Hematopoietic multipotent progenitor cell (in vitro differentiated cells): ENCODE data around the gene ATP5F1A. TPM values are rescaled to one million over a fixed set of nuclear protein-coding genes. Genes with fewer than 3 reads are reported as not detected.
A peak's percentile ranks its signal among the peaks of the same experiment; 100 is the strongest.

Experiments used
- DNase-seq, 3 donors: peaks; one replicate each; pipeline ENCODE4 v3.0.0-alpha.2; 2011 to 2015; ENCODE audit warnings: low read depth in 2 of 3, low spot score in 2 of 3
- total RNA-seq: library from RNA; depleted of rRNA; stranded (reverse); fragments of >200 nt; gene quantifications from one replicate; pipeline ENCODE4 v1.2.3, GENCODE V29; 2012

ATP5F1A gene
- total RNA-seq, 1 donor = 722 TPM

GRCh38 chr18:46073474-46074331 is 24.4 kb downstream of the ATP5F1A start:
- peak; percentile 53 to 89 (median 59) for DNase-seq

GRCh38 chr18:46072959-46073358 is 25.1 kb downstream of the ATP5F1A start:
- no peak for DNase-seq

- DNase-seq = no peak
Measured at GRCh38 chr18:46072376-46072867, 25.7 kb downstream of the ATP5F1A start.

GRCh38 chr18:46071653-46072375 is 26.3 kb downstream of the ATP5F1A start, which contains the start of gene PSTPIP2:
Gene PSTPIP2 (minus strand): TSS chr18:46072260. CDS start chr18:46072188, 72 bp downstream.
- DNase-seq = peak in 2 of 3 donors; percentile 72 to 79

GRCh38 chr18:46070815-46071652 is 27.1 kb downstream of the ATP5F1A start:
- peak in 2 of 3 donors; percentile 37 to 55 for DNase-seq

- DNase-seq = no peak
Measured at GRCh38 chr18:46070232-46070631, 27.9 kb downstream of the ATP5F1A start.

- DNase-seq = no peak
Measured at GRCh38 chr18:46069524-46069923, 28.6 kb downstream of the ATP5F1A start.

- no peak for DNase-seq
Measured at GRCh38 chr18:46068763-46069162, 29.3 kb downstream of the ATP5F1A start.

GRCh38 chr18:46067438-46068007 is 30.6 kb downstream of the ATP5F1A start:
- DNase-seq = no peak

GRCh38 chr18:46062781-46063180 is 35.3 kb downstream of the ATP5F1A start:
- DNase-seq = no peak

GRCh38 chr18:46061796-46062195 is 36.3 kb downstream of the ATP5F1A start:
- DNase-seq = no peak

GRCh38 chr18:46061387-46061786 is 36.7 kb downstream of the ATP5F1A start:
- DNase-seq = no peak

GRCh38 chr18:46060359-46060841 is 37.7 kb downstream of the ATP5F1A start:
- DNase-seq = peak in 2 of 3 donors; percentile 70 to 85

- DNase-seq = no peak
Measured at GRCh38 chr18:46055838-46056230, 42.3 kb downstream of the ATP5F1A start.

- peak in 2 of 3 donors; percentile 57 to 58 for DNase-seq
Measured at GRCh38 chr18:46054956-46055837, 42.9 kb downstream of the ATP5F1A start.

GRCh38 chr18:46053368-46054095 is 44.6 kb downstream of the ATP5F1A start:
- DNase-seq = no peak

GRCh38 chr18:46051731-46052461 is 46.2 kb downstream of the ATP5F1A start:
- DNase-seq = no peak

- no peak for DNase-seq
Measured at GRCh38 chr18:46050268-46050667, 47.8 kb downstream of the ATP5F1A start.
